Measurements from ENCODE around the gene NOP53. TPM values are rescaled to one million over a fixed set of nuclear protein-coding genes. Genes with fewer than 3 reads are reported as not detected.
"Not testable (repeated sequence)": the region's sequence is repeated elsewhere in the genome, so short reads cannot be mapped to it uniquely, and the experiment has no call there.

Gene NOP53
- total RNA-seq, 6 donors from 2014 or later, result 261 to 432 (median 282) TPM

DNA sequence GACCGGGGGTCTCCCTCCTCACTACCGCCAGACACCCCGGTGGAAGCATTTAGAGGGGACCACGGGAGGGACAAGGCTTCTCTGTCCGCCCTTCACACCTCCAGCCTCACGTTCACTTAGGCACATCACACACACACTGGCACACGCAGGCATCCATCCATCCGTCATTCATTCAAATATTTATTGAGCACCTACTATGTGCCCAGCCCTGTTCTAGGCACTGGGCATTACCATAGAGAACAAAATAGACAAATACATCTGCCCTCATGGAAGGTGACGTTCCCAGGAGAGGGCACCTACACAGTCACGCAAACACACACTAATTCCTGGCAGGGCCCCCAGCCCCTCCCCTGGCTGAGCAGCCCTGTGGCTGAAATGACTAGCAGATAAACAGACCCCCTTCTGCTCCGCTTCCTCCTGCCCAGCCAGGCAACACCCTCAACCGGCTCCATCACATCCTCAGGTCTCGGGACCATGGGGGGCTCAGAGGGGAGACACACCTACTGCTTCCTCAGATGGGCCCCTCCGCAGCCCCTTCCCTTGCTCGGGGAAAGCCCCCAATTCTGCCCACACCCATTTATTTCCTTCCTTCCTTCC lies 3.7 kb upstream of the NOP53 start:
- no peaks in the 10 kb centered on the region for H3K9me3 ChIP-seq
- peaks cover 4 to 56% (median 31%) of the 10 kb centered on the region in 4 donors for H3K36me3 ChIP-seq
- no peak for TF ChIP-seq POLR2AphosphoS5 (IDR thresholded peaks at IDR 0.05)
- no peak for TF ChIP-seq EP300 (IDR thresholded peaks at IDR 0.05)
- TF ChIP-seq, protein P1, sequence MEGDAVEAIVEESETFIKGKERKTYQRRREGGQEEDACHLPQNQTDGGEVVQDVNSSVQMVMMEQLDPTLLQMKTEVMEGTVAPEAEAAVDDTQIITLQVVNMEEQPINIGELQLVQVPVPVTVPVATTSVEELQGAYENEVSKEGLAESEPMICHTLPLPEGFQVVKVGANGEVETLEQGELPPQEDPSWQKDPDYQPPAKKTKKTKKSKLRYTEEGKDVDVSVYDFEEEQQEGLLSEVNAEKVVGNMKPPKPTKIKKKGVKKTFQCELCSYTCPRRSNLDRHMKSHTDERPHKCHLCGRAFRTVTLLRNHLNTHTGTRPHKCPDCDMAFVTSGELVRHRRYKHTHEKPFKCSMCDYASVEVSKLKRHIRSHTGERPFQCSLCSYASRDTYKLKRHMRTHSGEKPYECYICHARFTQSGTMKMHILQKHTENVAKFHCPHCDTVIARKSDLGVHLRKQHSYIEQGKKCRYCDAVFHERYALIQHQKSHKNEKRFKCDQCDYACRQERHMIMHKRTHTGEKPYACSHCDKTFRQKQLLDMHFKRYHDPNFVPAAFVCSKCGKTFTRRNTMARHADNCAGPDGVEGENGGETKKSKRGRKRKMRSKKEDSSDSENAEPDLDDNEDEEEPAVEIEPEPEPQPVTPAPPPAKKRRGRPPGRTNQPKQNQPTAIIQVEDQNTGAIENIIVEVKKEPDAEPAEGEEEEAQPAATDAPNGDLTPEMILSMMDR (IDR thresholded peaks at IDR 0.05), result no peak
- TF ChIP-seq POLR2A (IDR thresholded peaks at IDR 0.05), result no peak
- 76 to 80% methylated on average over 15 of the region's 15 CpGs for WGBS, 2 donors
- no peaks in the 10 kb centered on the region for H3K27me3 ChIP-seq
- H3K4me1 ChIP-seq, result peaks cover 34 to 41% (median 36%) of the 10 kb centered on the region in 4 donors
- no peak for DNase-seq
- no peak for ATAC-seq (ENCODE audit: low FRiP score in 2 of 2)
- peak overlapping the region; percentile 55 to 96 (median 87) for H3K27ac ChIP-seq
- H3K4me3 ChIP-seq, result no peak overlapping the region

DNA sequence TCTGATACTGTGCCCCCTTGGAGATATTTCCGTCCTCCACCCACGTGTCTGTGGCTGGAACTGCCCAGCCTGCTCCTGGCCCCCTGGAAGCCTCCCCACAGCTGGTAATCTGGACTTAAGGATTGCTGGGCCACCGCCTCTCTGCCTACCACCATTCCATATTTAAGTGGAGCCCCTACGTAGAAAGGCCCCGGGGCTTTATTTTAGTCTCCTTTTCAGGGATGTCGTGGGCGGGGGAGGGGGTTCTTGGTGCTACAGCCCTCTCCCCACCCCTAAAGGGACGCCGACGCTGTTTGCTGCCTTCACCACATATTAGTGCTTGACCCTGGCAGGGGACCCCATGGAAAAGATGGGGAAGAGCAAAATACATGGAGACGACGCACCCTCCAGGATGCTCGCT lies 2.7 kb upstream of the NOP53 start:
- Histone ChIP-seq H3K4me3 (peak overlapping the region in 3 of 4 donors; percentile 34 to 53 (median 48)), H3K36me3 (peaks cover 4 to 53% (median 35%) of the 10 kb centered on the region in 4 donors), H3K27ac (peak overlapping the region; percentile 83 to 96 (median 90)), H3K27me3 (no peaks in the 10 kb centered on the region), H3K4me1 (peaks cover 39 to 50% (median 44%) of the 10 kb centered on the region in 4 donors), H3K9me3 (no peaks in the 10 kb centered on the region)
- TF ChIP-seq EP300 (IDR thresholded peaks at IDR 0.05), result no peak
- 46 to 69% methylated on average over 13 of the region's 13 CpGs for WGBS, 2 donors
- ATAC-seq (ENCODE audit: low FRiP score in 2 of 2), result no peak
- no peak for DNase-seq

DNA sequence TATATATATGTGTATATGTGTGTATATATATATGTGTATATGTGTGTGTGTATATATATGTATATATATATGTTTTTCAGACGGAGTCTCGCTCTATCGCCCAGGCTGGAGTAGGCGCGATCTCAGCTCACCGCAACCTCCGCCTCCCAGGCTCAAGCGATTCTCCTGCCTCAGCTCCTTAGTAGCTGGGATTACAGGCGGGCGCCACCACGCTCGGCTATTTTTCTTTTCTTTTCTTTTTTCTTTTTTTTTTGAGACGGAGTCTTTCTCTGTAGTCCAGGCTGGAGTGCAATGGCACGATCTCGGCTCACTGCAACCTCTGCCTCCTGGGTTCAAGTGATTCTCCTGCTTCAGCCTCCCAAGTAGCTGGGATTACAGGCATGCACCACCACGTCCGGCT lies 783 bp downstream of the NOP53 start:
- H3K4me1 ChIP-seq, result peaks cover 39 to 55% (median 47%) of the 10 kb centered on the region in 4 donors
- peaks cover 10 to 52% (median 42%) of the 10 kb centered on the region in 4 donors for H3K36me3 ChIP-seq
- H3K27me3 ChIP-seq; H3K9me3 ChIP-seq; ATAC-seq (ENCODE audit: low FRiP score in 2 of 2); DNase-seq: not testable (repeated sequence)
- 70 to 76% methylated on average over 17 of the region's 17 CpGs for WGBS, 2 donors
- peak overlapping the region; percentile 29 to 79 (median 72) for H3K4me3 ChIP-seq
- peak overlapping the region in 2 of 4 donors; percentile 96 to 97 for H3K27ac ChIP-seq

DNA sequence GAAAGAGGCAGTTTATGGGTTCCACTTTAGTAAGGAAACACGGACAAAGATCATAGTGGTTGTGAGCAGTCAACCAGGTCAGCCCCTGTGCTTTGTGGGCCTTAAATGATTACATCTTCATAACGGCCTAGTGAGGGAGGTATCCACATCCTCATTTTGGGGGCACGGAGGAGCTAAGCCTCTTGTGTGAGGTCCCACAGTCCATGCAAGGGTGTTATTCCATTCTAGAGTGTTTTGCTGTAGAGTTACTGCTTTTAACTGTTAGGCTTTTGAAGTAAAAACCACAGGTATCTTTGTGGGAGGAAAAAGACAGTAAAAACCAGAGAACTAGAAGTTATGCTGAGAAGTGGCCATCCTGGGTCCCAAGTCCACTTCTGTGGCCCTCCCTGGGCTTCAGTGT lies 4.0 kb downstream of the NOP53 start:
- peaks cover 19 to 30% (median 26%) of the 10 kb centered on the region in 4 donors for H3K4me1 ChIP-seq
- no peak for TF ChIP-seq POLR2AphosphoS5 (IDR thresholded peaks at IDR 0.05)
- TF ChIP-seq, protein P1 (IDR thresholded peaks at IDR 0.05), result no peak
- no peak for TF ChIP-seq POLR2A (IDR thresholded peaks at IDR 0.05)
- no peak for TF ChIP-seq EP300 (IDR thresholded peaks at IDR 0.05)
- H3K27ac ChIP-seq, result no peak overlapping the region
- WGBS, 2 donors, result 70 to 86% methylated on average over 3 of the region's 3 CpGs
- DNase-seq (no peak), ATAC-seq (ENCODE audit: low FRiP score in 2 of 2) (no peak)
- no peak overlapping the region for H3K4me3 ChIP-seq
- H3K36me3 ChIP-seq, result peaks cover 32 to 77% (median 65%) of the 10 kb centered on the region in 4 donors
- H3K27me3 ChIP-seq, result no peaks in the 10 kb centered on the region
- no peaks in the 10 kb centered on the region for H3K9me3 ChIP-seq

DNA sequence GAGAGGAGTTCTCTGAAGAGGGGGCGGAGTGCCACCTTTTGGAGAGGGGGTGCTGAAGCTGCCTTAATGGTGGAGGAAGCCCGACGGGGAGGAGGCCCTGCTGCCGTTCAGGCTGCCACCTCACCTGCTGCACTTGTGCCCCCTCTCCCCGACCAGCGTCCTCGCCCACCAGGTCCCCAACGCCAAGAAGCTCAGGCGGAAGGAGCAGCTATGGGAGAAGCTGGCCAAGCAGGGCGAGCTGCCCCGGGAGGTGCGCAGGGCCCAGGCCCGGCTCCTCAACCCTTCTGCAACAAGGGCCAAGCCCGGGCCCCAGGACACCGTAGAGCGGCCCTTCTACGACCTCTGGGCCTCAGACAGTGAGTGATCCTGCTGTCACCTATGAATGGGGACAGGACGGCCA lies 5.4 kb downstream of the NOP53 start:
- no peak overlapping the region for H3K4me3 ChIP-seq
- H3K4me1 ChIP-seq, result peaks cover 11 to 23% (median 19%) of the 10 kb centered on the region in 4 donors
- H3K27ac ChIP-seq, result no peak overlapping the region
- H3K27me3 ChIP-seq, result no peaks in the 10 kb centered on the region
- ATAC-seq (ENCODE audit: low FRiP score in 2 of 2), result no peak
- H3K36me3 ChIP-seq, result peaks cover 44 to 91% (median 80%) of the 10 kb centered on the region in 4 donors
- peak in 1 of 2 donors; percentile 72 for DNase-seq
- H3K9me3 ChIP-seq, result no peaks in the 10 kb centered on the region
- 95 to 100% methylated on average over 1 to 18 of the region's 18 CpGs for WGBS, 2 donors
- TF ChIP-seq POLR2A (IDR thresholded peaks at IDR 0.05) (no peak), EP300 (IDR thresholded peaks at IDR 0.05) (no peak), POLR2AphosphoS5 (IDR thresholded peaks at IDR 0.05) (no peak)
- TF ChIP-seq, protein P1 (IDR thresholded peaks at IDR 0.05), result no peak
